IgD-negative memory B cell (primary cell): Measurements from ENCODE around the gene XPO6. TPM values are rescaled to one million over a fixed set of nuclear protein-coding genes. Genes with fewer than 3 reads are reported as not detected.
A peak's percentile ranks its signal among the peaks of the same experiment; 100 is the strongest.
"Not testable (repeated sequence)": the region's sequence is repeated elsewhere in the genome, so short reads cannot be mapped to it uniquely, and the experiment has no call there.

ENCODE experiments used
- H3K27ac Mint-ChIP-seq, 3 donors: one replicate each; pipeline ENCODE4 v1.8.0; 2020 to 2022; ENCODE audit warnings: mild to moderate bottlenecking in 3 of 3, mixed read lengths in 3 of 3, moderate library complexity in 1 of 3
- H3K27me3 Mint-ChIP-seq: one replicate; pipeline ENCODE4 v1.8.0; 2021; ENCODE audit warnings: mixed read lengths
- H3K36me3 Mint-ChIP-seq: one replicate; pipeline ENCODE4 v1.8.0; 2020; ENCODE audit warnings: mild to moderate bottlenecking, mixed read lengths
- H3K4me1 Mint-ChIP-seq, 3 donors: one replicate each; pipeline ENCODE4 v1.8.0; 2020 to 2022; ENCODE audit warnings: mixed read lengths in 3 of 3, mild to moderate bottlenecking in 1 of 3
- H3K4me3 Mint-ChIP-seq, 4 donors: one replicate each; pipeline ENCODE4 v1.8.0; 2020 to 2022; ENCODE audit warnings: mild to moderate bottlenecking in 4 of 4, mixed read lengths in 4 of 4, moderate library complexity in 3 of 4
- H3K9me3 Mint-ChIP-seq, 3 donors: one replicate each; pipeline ENCODE4 v1.8.0; 2020 to 2021; ENCODE audit warnings: mixed read lengths in 3 of 3, mild to moderate bottlenecking in 1 of 3
- polyA plus RNA-seq: library from polyadenylated mRNA; unstranded; fragments of 300-500 nt; fragmentation: Illumina TruSeq; gene quantifications from one replicate; pipeline ENCODE4 v1.2.3, GENCODE V29; 2021

XPO6 gene
- polyA plus RNA-seq, 1 donor from 2014 or later: 86.1 TPM

DNA sequence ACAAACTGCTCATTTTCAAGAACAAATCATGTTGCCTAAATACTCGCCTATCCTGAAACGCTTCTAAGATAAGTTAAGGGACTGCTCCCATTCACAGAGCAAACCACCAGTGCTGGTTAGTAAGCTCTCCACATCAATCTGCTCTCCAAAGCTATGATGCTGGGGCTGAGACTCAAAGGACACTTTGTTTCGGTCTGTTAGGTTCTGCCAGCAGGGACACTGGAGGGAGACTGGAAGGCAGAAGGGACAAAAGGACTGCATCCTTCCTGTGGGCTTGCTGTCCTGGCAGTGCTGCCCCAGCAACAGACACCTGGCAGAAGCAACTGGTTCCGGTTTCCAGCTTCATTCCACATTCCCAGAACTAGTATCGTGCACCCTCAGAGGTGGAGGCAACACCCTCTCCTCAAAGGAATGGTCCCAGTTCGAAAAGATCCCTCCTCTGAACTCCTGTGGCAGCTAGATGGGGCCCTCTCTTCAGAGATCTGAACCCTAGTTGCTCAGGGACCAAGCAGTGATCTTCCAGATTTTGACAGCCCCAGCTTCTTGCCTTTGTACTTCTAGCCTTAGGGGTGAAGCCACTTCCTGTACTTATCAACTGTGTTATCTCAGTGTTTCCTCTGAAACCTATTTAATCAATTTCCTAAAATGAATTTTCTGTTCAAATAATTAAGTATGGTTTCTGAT is 74.9 kb downstream of the XPO6 start:
- Mint-ChIP-seq H3K27ac (peak overlapping the region; percentile 78 to 91 (median 91)), H3K4me3 (peak overlapping the region in 2 of 4 donors; percentile 27 to 28), H3K27me3 (no peaks in the 10 kb centered on the region), H3K4me1 (peaks cover 30 to 40% (median 32%) of the 10 kb centered on the region in 3 donors), H3K9me3 (no peaks in the 10 kb centered on the region), H3K36me3 (peaks cover 7% of the 10 kb centered on the region)

DNA sequence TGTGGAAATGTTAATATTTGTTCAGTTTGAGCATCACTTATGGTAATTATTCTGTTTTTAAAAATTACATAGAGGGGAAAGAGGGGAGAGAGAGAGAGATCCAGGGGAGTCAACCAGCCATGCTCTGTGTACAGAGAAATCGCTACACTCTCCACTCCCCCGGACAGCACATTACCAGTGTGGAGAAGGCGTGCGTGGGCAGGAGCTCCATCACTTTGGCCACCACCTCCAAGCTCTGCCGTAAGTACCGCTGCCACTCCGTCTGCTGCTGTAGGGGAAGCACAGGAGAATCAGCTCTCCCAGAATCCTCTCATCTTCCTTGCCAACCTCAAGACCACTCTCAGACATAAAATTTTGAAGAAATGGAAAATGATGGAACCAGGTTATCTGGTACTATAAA is 78.1 kb downstream of the XPO6 start:
- Mint-ChIP-seq H3K4me1 (peaks cover 16 to 21% (median 21%) of the 10 kb centered on the region in 3 donors), H3K36me3 (peaks cover 4% of the 10 kb centered on the region), H3K27me3 (no peaks in the 10 kb centered on the region)

DNA sequence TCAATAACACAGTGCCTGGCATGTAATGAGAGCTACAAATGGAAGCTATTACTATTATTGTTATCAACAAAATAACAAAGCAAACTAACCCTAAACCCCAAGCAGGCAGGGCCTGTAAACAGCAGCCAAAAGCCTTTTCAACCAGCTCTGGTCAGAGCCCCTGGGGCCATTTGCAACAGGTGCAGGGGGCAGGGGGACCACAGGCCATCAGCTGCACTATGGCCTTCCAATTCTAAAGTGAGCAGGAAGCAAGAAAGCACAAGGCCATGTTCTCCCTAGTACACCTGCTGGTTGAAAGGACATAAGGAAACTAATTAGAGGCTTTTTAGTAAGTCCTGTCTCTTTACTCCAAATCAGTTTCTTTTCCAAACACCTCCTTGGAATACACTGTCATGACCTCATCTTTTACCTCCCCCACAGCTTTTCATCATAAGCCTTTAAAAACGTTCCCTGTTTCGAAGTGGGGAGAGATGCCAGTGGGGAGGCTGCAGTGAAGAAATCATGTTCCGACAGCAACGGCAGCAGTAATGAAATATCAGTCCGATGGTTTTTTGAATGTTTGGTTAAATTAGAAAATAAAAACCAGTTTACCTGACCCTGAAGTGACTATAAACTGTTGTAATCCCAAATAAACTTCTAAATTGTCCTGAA is 79.9 kb downstream of the XPO6 start:
- H3K4me3 Mint-ChIP-seq: no peak overlapping the region
- H3K36me3 Mint-ChIP-seq: peaks cover 8% of the 10 kb centered on the region
- no peaks in the 10 kb centered on the region for H3K9me3 Mint-ChIP-seq
- H3K4me1 Mint-ChIP-seq: peaks cover 7 to 11% (median 9%) of the 10 kb centered on the region in 3 donors
- no peak overlapping the region for H3K27ac Mint-ChIP-seq
- no peaks in the 10 kb centered on the region for H3K27me3 Mint-ChIP-seq

More for the DNA sequence above, 78.1 kb downstream of the XPO6 start:
- no peaks in the 10 kb centered on the region for H3K9me3 Mint-ChIP-seq
- H3K4me3 Mint-ChIP-seq: no peak overlapping the region
- peak overlapping the region in 1 of 3 donors; percentile 57 for H3K27ac Mint-ChIP-seq

DNA sequence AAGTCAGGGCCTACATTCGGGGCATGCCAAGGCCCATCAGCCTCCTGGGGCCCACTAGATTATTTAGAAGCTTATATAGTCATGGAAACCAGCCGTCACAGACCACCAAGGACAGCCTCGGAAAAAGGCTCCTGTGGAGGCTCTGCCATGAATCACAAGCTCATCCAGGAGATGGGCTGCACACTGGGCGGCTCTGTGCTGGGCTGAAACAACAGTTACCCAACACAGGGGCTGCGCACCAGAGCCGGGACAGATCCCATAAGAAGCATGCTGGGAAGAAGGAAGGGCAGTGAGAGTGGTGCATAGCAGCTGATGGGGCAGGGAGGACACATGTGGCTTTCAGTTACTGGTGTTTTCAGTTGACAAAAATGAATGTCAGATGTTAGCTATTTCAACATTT is 80.6 kb downstream of the XPO6 start:
- Mint-ChIP-seq H3K4me1 (peaks cover 2 to 7% (median 5%) of the 10 kb centered on the region in 3 donors), H3K36me3 (peaks cover 8% of the 10 kb centered on the region), H3K27ac (no peak overlapping the region), H3K4me3 (no peak overlapping the region), H3K9me3 (no peaks in the 10 kb centered on the region), H3K27me3 (no peaks in the 10 kb centered on the region)

DNA sequence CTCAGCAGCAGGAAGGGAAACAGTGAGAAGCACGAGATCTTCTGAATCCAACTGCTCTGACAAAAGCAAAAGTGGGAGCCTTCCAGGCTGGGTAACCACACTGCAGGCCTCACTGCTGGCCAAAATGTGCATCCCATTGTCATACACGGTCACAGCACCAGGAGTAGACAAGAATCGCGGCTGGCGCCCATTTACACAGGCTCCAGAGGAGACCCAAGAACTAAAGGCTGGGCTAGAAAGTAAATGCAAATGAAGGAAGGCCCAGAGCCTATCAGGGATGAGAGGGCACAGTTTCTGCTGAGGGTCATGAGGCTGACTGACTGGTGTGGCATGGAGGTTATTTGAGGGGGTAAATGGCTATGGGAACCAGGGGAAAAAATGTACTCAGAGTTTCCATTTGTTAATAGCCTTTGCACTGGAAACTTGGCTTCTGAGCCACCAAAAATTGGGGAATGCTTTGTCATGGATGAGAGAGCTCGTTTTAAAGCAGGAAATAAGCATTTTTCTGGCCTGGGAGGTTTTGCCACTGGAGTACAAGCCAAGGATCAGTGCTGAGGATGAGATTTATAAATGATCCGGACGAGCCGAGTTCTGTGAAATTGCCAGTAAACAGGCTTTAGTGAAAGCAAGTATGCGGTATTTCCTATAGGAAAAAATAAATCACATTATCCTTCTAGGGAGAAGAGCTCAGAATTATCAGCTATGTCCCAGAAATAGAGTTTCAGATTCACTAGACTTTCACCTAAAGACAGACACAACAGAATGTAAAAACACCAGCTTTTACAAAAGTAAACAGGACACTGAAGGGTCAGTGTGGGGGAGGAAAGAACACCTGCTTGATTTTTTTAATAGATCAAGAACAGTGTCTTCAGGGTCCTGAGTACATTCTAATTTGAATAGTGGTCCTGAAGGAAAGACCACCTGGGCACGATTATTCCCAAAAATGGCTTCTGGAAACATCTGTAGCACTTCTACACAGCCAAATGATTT is 81.4 kb downstream of the XPO6 start:
- no peaks in the 10 kb centered on the region for H3K27me3 Mint-ChIP-seq
- H3K27ac Mint-ChIP-seq: peak overlapping the region in 2 of 3 donors; percentile 40 to 78
- peaks cover 8% of the 10 kb centered on the region for H3K36me3 Mint-ChIP-seq
- H3K4me1 Mint-ChIP-seq: peaks cover 2 to 7% (median 5%) of the 10 kb centered on the region in 3 donors
- H3K9me3 Mint-ChIP-seq: no peaks in the 10 kb centered on the region
- H3K4me3 Mint-ChIP-seq: no peak overlapping the region

DNA sequence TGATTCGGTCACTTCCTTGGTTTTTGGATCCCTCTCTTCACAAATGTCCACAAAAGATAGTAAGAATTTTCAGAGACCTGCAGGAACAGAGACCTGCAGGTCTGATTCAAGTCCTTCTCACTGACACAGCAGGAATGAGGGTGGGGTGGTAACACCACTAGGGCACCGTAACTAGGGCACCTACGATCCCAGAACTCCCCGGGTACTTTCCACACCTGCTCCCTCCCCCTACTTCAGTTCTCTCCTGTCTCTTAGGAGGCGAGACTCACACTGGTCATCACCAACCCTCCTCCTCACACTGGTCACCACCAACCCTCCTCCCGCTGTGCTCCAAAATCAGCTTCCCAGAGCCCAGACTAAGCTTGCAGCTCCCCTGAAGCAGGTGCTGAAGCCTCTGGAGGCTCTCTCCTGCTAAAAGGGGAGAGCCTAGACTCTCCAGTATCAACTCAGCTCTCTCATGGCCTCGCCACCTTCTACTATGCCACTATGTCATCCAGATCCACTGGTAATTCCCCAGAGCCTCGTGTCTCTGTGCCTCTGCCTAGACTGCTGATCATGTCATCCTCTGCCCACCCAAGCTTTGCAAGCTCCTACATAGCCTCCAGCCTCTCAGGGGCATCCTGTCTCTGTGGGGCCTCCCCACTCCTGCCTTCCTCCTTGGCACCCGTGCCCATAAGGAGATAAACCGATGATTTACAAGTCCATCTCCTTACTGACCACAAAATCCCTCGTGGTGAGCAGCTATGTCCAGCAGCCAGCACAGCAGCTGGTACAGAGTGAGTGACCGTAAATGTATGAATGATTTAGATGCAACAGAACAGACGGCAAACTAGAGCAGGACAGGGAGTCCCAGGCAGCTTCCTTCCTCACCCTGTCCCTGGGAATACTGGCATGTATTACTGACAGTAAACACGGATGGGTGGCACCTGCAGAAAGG is 84.8 kb downstream of the XPO6 start:
- peaks cover 6% of the 10 kb centered on the region for H3K36me3 Mint-ChIP-seq

DNA sequence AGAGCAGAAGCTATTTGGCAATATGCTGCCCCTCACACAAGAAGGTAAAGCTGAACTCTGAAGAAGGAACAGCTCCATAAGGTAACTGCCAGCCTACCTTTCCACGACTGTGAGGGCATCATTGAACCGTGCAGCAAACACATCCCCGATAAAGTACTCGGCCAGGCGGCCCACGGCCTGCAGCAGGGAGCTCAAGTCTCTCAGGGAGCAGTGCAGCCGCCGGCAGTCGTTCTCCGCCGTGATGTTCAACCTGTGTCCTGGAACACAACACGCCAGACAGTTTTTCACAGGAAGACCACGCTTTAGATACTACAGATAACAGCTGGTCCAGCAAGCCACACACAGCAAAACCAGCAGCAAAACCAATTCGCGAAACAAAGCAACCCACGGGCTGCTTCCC is 86.2 kb downstream of the XPO6 start:
- Mint-ChIP-seq H3K36me3 (peaks cover 6% of the 10 kb centered on the region), H3K9me3 (no peaks in the 10 kb centered on the region), H3K27me3 (no peaks in the 10 kb centered on the region), H3K4me3 (no peak overlapping the region), H3K27ac (no peak overlapping the region), H3K4me1 (peaks cover 2 to 7% (median 5%) of the 10 kb centered on the region in 3 donors)

More for the DNA sequence above, 84.8 kb downstream of the XPO6 start:
- H3K27ac Mint-ChIP-seq: peak overlapping the region in 2 of 3 donors; percentile 92 to 94
- H3K4me3 Mint-ChIP-seq: no peak overlapping the region
- H3K4me1 Mint-ChIP-seq: peaks cover 1 to 7% (median 5%) of the 10 kb centered on the region in 3 donors
- no peaks in the 10 kb centered on the region for H3K27me3 Mint-ChIP-seq
- no peaks in the 10 kb centered on the region for H3K9me3 Mint-ChIP-seq

DNA sequence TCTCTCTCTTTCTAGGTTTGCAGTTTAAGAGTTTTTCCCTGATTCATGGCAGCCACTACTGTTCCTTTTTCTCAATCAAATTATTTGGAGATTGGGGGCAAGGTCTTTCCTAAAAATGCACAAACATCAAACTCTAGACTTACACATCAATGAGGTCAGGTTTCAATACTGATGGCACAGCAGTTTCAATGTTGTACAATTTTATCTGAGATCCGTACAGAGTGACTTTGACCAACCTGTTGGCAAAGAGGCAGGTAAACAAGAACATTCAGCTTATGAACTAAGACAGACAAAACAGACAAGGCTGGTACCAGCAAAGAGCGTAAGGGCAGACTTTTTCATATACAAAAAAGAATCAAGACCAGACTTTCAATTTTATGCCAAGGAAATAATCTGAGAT is 90.2 kb downstream of the XPO6 start:
- H3K36me3 Mint-ChIP-seq: no peaks in the 10 kb centered on the region
- no peak overlapping the region for H3K4me3 Mint-ChIP-seq
- no peaks in the 10 kb centered on the region for H3K27me3 Mint-ChIP-seq
- H3K27ac Mint-ChIP-seq: no peak overlapping the region
- no peaks in the 10 kb centered on the region for H3K9me3 Mint-ChIP-seq
- H3K4me1 Mint-ChIP-seq: peaks cover 0 to 2% (median 0%) of the 10 kb centered on the region in 3 donors

DNA sequence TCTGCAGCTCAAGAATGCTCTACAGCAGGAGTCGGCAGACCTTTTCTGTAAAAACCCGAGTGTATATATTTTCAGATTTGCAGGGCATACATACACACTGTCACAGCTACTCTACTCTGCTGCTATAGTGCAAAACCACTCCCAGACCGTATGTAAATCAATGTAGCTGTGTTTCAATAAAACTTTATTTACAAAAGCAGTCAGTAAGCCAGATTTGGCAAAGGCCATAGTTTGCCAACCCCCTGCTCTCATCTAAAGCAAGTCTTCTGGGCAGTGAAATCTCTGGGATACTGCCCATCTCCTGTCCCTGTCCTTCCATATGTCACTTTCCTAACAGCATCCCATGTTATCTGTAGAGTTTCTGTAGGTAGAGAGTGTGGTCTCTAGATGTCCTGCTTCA is 91.0 kb downstream of the XPO6 start:
- H3K27ac Mint-ChIP-seq: peak overlapping the region in 1 of 3 donors; percentile 71
- H3K27me3 Mint-ChIP-seq: no peaks in the 10 kb centered on the region
- H3K36me3 Mint-ChIP-seq: no peaks in the 10 kb centered on the region
- no peak overlapping the region for H3K4me3 Mint-ChIP-seq
- H3K4me1 Mint-ChIP-seq: peaks cover 0 to 2% (median 0%) of the 10 kb centered on the region in 3 donors
- no peaks in the 10 kb centered on the region for H3K9me3 Mint-ChIP-seq

DNA sequence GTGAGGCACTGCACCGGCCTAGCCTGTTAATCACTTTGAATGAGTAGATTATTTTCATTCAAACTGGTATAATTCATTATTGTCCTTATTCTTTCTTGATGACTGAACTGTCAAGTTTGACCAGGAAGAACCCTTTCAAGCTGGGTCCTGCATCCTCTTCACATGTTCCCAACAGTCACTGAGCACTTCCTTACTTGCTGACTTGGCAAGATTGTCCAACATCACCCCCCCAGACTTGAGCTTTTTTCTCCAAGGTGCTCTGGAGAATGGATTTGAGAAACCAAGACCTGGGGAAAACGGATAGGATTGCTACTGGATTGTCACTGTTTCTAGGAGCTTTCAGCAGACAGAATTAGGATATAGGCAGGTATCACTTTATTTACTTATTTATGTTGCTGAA is 93.1 kb downstream of the XPO6 start:
- Mint-ChIP-seq H3K36me3 (no peaks in the 10 kb centered on the region), H3K9me3 (no peaks in the 10 kb centered on the region), H3K4me1 (peaks cover 0 to 2% (median 0%) of the 10 kb centered on the region in 3 donors), H3K4me3 (no peak overlapping the region), H3K27me3 (no peaks in the 10 kb centered on the region), H3K27ac (no peak overlapping the region)

DNA sequence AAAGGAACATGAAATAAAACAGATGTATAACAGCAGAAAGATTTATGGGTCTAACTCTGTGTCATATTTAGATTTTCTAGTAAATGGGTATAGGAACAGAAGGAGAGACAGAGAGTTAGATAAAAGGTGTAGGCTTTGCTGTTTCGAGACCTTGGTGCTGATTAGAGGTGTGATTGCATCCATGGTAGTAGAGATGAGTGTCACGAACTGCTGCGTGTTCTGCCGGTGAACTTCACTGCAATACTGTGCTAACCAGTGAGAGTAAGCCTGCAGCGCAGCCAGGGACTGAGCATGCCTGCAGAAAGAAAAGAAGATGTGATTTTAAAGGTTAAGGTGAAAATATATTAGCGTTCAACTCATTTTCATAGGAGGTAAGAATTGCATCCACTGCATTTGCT is 94.6 kb downstream of the XPO6 start:
- Mint-ChIP-seq H3K4me1 (peaks cover 0 to 1% (median 0%) of the 10 kb centered on the region in 3 donors), H3K27me3 (no peaks in the 10 kb centered on the region), H3K9me3 (no peaks in the 10 kb centered on the region), H3K4me3 (no peak overlapping the region), H3K27ac (no peak overlapping the region), H3K36me3 (peaks cover 3% of the 10 kb centered on the region)

DNA sequence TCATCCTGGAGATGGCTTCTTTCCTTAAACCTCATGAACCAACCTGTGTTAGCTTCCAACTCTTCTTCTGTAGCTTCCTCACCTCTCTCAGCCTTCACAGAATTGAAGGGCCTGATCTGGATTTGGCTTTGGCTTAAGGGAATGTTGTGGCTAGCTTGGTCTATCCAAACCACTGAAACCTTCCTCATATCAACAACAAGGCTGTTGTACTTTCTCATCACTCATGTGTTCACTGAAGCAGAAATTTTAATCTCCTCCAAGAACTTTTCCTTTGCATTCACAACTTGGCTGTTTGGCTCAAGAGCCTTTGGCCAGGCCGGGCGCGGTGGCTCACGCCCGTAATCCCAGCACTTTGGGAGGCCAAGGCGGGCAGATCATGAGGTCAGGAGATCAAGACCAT is 95.9 kb downstream of the XPO6 start:
- H3K27me3 Mint-ChIP-seq, H3K4me3 Mint-ChIP-seq, H3K4me1 Mint-ChIP-seq, H3K36me3 Mint-ChIP-seq, H3K9me3 Mint-ChIP-seq: not testable (repeated sequence)
- H3K27ac Mint-ChIP-seq: peak overlapping the region in 2 of 3 donors; percentile 63 to 74

DNA sequence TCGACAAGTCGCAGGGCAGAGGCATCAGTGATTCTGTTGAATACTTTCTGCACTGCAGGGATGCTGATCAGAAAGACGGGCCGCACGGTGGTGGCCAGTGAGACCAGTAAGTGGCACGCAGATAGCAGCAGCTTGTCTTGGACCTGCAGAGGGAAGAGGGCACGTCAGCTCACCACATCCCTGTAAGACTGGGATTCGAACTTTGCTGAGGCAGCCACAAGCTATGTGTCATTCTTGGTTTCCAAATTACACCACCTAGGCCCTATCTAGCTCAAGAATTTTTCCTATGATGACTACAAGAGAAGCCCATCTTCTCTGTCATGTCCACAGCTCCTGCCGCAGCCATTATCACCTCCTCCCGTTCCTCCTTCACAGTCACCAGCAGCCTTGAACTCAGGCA is 98.9 kb downstream of the XPO6 start:
- peaks cover 0 to 4% (median 0%) of the 10 kb centered on the region in 3 donors for H3K4me1 Mint-ChIP-seq
- H3K27ac Mint-ChIP-seq: peak overlapping the region in 1 of 3 donors; percentile 73
- H3K9me3 Mint-ChIP-seq: no peaks in the 10 kb centered on the region
- H3K36me3 Mint-ChIP-seq: peaks cover 3% of the 10 kb centered on the region
- no peak overlapping the region for H3K4me3 Mint-ChIP-seq
- no peaks in the 10 kb centered on the region for H3K27me3 Mint-ChIP-seq

DNA sequence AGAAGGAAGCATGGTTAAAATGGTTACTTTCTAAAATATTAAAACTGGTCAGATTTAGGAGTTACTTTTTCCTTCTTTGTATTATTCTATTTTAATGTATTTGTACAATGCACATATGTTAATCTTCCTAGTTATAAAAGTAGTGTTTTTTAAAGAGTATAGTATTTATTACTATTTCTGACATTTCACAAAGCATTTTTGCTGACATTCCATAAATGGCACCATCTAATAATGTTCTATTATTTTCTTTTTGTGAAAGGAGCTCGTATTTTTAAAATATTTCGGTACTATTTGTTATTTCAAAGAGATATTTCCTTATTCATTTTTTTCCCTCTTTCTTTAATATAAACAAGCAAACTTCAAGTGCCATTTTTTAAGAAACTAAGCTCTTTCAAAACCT is 100.8 kb downstream of the XPO6 start:
- no peak overlapping the region for H3K4me3 Mint-ChIP-seq
- peaks cover 0 to 4% (median 0%) of the 10 kb centered on the region in 3 donors for H3K4me1 Mint-ChIP-seq
- no peaks in the 10 kb centered on the region for H3K27me3 Mint-ChIP-seq
- H3K27ac Mint-ChIP-seq: no peak overlapping the region
- H3K9me3 Mint-ChIP-seq: no peaks in the 10 kb centered on the region
- H3K36me3 Mint-ChIP-seq: peaks cover 5% of the 10 kb centered on the region
